DND-41 (cell line): ENCODE data around the gene HELZ.

Experiments
- ATAC-seq: fragments of 200-7000 bp; cut with Tn5 transposase; 3 replicates; pipeline ENCODE4 v1.9.1; 2021; ENCODE audit warnings: low read depth; ENCODE audit not compliant: insufficient read depth
- DNase-seq: peaks from one replicate; pipeline ENCODE4 v3.0.0-alpha.2; 2020
- H2AFZ ChIP-seq: 2 replicates; pipeline ENCODE4 v1.6.0; 2012; ENCODE audit warnings: low read depth, low read length
- H3K27ac ChIP-seq: 2 replicates; pipeline ENCODE4 v1.5.1; 2012; ENCODE audit warnings: low read length, inconsistent platforms
- H3K27me3 ChIP-seq: fragments of 200-600 bp; sonication (generic); 2 replicates; pipeline ENCODE4 v1.6.0; 2012; ENCODE audit warnings: low read length, mild to moderate bottlenecking, inconsistent platforms; ENCODE audit not compliant: insufficient read depth, poor library complexity
- H3K36me3 ChIP-seq: 2 replicates; pipeline ENCODE4 v1.5.1; 2012; ENCODE audit warnings: low read length, inconsistent platforms; ENCODE audit not compliant: insufficient read depth
- H3K4me1 ChIP-seq: 2 replicates; pipeline ENCODE4 v1.5.1; 2012; ENCODE audit warnings: mild to moderate bottlenecking, low read length; ENCODE audit not compliant: insufficient read depth
- H3K4me2 ChIP-seq: 2 replicates; pipeline ENCODE4 v1.6.0; 2012; ENCODE audit warnings: mild to moderate bottlenecking, moderate library complexity, low read length, inconsistent platforms; ENCODE audit not compliant: insufficient read depth
- H3K4me3 ChIP-seq, 2 experiments: fragments of 200-600 bp in 1 of 2; shearing (Covaris generic) in 1 of 2; 2 replicates each; pipeline ENCODE4 v1.5.1; 2012 to 2016; ENCODE audit warnings: inconsistent platforms in 2 of 2, low read length in 2 of 2, mild to moderate bottlenecking in 2 of 2, low read depth in 1 of 2, moderate library complexity in 1 of 2
- H3K79me2 ChIP-seq: 2 replicates; pipeline ENCODE4 v1.6.0; 2012; ENCODE audit warnings: low read length, inconsistent platforms; ENCODE audit not compliant: insufficient read depth
- H3K9ac ChIP-seq: 2 replicates; pipeline ENCODE4 v1.6.0; 2012; ENCODE audit warnings: low read depth, mild to moderate bottlenecking, inconsistent platforms, low read length, moderate library complexity
- H3K9me3 ChIP-seq: 2 replicates; pipeline ENCODE4 v1.5.1; 2012; ENCODE audit warnings: low read length, moderate library complexity, mild to moderate bottlenecking, inconsistent platforms; ENCODE audit not compliant: insufficient read depth, severe bottlenecking
- H4K20me1 ChIP-seq: 2 replicates; pipeline ENCODE4 v1.6.0; 2012; ENCODE audit warnings: low read length; ENCODE audit not compliant: insufficient read depth
- CTCF ChIP-seq: IDR thresholded peaks from 2 replicates; pipeline ENCODE4 v1.5.1; 2012; ENCODE audit warnings: borderline replicate concordance, low read length, moderate library complexity, mild to moderate bottlenecking; ENCODE audit not compliant: poor library complexity, severe bottlenecking; ENCODE audit errors: extremely low read depth
- EZH2 ChIP-seq: IDR thresholded peaks from 3 replicates; pipeline ENCODE4 v1.6.1; 2012; ENCODE audit warnings: borderline replicate concordance, low read depth, mild to moderate bottlenecking, moderate library complexity, low read length, inconsistent platforms; ENCODE audit not compliant: severe bottlenecking

HELZ gene

GRCh38 chr17:67038861-67039365, 206.1 kb downstream of the HELZ start:
- Histone ChIP-seq H3K36me3 (no peaks in the 10 kb centered on the region), H3K79me2 (no peaks in the 10 kb centered on the region), H4K20me1 (no peaks in the 10 kb centered on the region), H3K9ac (no peak overlapping the region), H3K4me3 (no peak overlapping the region), H2AFZ (no peak overlapping the region), H3K9me3 (no peaks in the 10 kb centered on the region), H3K27me3 (no peaks in the 10 kb centered on the region), H3K4me2 (no peak overlapping the region), H3K27ac (no peak overlapping the region), H3K4me1 (no peaks in the 10 kb centered on the region)
- no peak for ATAC-seq
- no peak for TF ChIP-seq EZH2
- no peak for TF ChIP-seq CTCF
- DNase-seq, result no peak

GRCh38 chr17:67035131-67036083, 209.6 kb downstream of the HELZ start:
- Histone ChIP-seq H3K4me3 (no peak overlapping the region), H3K79me2 (no peaks in the 10 kb centered on the region), H4K20me1 (no peaks in the 10 kb centered on the region), H3K27me3 (no peaks in the 10 kb centered on the region), H3K4me2 (no peak overlapping the region), H3K36me3 (no peaks in the 10 kb centered on the region), H3K9ac (no peak overlapping the region), H2AFZ (no peak overlapping the region), H3K9me3 (no peaks in the 10 kb centered on the region), H3K27ac (no peak overlapping the region), H3K4me1 (no peaks in the 10 kb centered on the region)
- ATAC-seq (no peak), DNase-seq (no peak)
- TF ChIP-seq CTCF (no peak), EZH2 (no peak)

GRCh38 chr17:67033613-67034012, 211.4 kb downstream of the HELZ start:
- Histone ChIP-seq H3K4me1 (no peaks in the 10 kb centered on the region), H3K4me2 (no peak overlapping the region), H3K36me3 (no peaks in the 10 kb centered on the region), H4K20me1 (no peaks in the 10 kb centered on the region), H3K4me3 (no peak overlapping the region), H3K79me2 (no peaks in the 10 kb centered on the region), H2AFZ (no peak overlapping the region), H3K9ac (no peak overlapping the region), H3K9me3 (no peaks in the 10 kb centered on the region), H3K27ac (no peak overlapping the region), H3K27me3 (no peaks in the 10 kb centered on the region)
- DNase-seq (no peak), ATAC-seq (no peak)
- TF ChIP-seq EZH2 (no peak), CTCF (no peak)
